Esophagus muscularis mucosa (tissue), 4 donors: ENCODE results near the gene RC3H2. TPM values are rescaled to one million over a fixed set of nuclear protein-coding genes. Genes with fewer than 3 reads are reported as not detected.
A peak's percentile ranks its signal among the peaks of the same experiment; 100 is the strongest.
"Not testable (repeated sequence)": the region's sequence is repeated elsewhere in the genome, so short reads cannot be mapped to it uniquely, and the experiment has no call there.

Experiments
- DNase-seq: peaks from one replicate; pipeline ENCODE4 v3.0.0-alpha.2; 2017; ENCODE audit errors: extremely low spot score
- H3K27ac ChIP-seq, 4 donors: fragments of 200-600 bp; sonication (generic); replicated peaks in 1 of 4; 1 replicate in 3 of 4; 2 replicates in 1 of 4; pipeline ENCODE4 v1.5.1; 2016 to 2019; ENCODE audit warnings: mild to moderate bottlenecking in 1 of 4
- H3K27me3 ChIP-seq, 4 donors: fragments of 200-600 bp; sonication (generic); one replicate each; pipeline versions ENCODE4 v1.5.1 to v1.6.0; 2016 to 2019
- H3K36me3 ChIP-seq, 4 donors: fragments of 200-600 bp; sonication (generic); one replicate each; pipeline ENCODE4 v1.5.1; 2016 to 2019
- H3K4me1 ChIP-seq, 4 donors: fragments of 200-600 bp; sonication (generic); one replicate each; pipeline ENCODE4 v1.5.1; 2016 to 2019
- H3K4me3 ChIP-seq, 4 donors: fragments of 200-600 bp; sonication (generic); 1 replicate in 2 of 4; 2 replicates in 2 of 4; pipeline ENCODE4 v1.5.1; 2016 to 2019; ENCODE audit warnings: mild to moderate bottlenecking in 4 of 4, moderate library complexity in 1 of 4
- H3K9me3 ChIP-seq, 4 donors: fragments of 200-600 bp; sonication (generic); 1 replicate in 3 of 4; 2 replicates in 1 of 4; pipeline ENCODE4 v1.5.1; 2016 to 2019
- EP300 ChIP-seq: sonication (generic); formaldehyde crosslinking; IDR thresholded peaks from one replicate; pipeline ENCODE4 v1.6.1; 2017; ENCODE audit warnings: antibody characterized with exemption
- POLR2A ChIP-seq: fragments of 450-650 bp; IDR thresholded peaks from one replicate; pipeline ENCODE4 v1.6.1; 2017; ENCODE audit warnings: antibody characterized with exemption, moderate library complexity, mild to moderate bottlenecking, low read depth
- POLR2AphosphoS5 ChIP-seq, 2 donors: sonication (generic); formaldehyde crosslinking; IDR thresholded peaks; one replicate each; pipeline ENCODE4 v1.6.1; 2017; ENCODE audit warnings: antibody characterized with exemption in 2 of 2
- WGBS: methylation state at CpG from one replicate; pipeline ENCODE4 v1.1.5; 2018; 5-methylcytosine and 5-hydroxymethylcytosine counted together
- intact Hi-C: fragments of 100-400 bp; cut with DNase I; formaldehyde crosslinking; loops from one replicate; pipeline ENCODE4 v1.15.1; 2023
- total RNA-seq, 4 donors: library from RNA; depleted of rRNA; stranded (reverse); fragments of >200 nt; gene quantifications; one replicate each; pipeline versions ENCODE4 v1.1.0 to v1.2.1, GENCODE V29; 2016
- TF ChIP-seq, protein P1 (sequence below), 3 experiments: fragments of 200-600 bp in 2 of 3; fragments of 450-650 bp in 1 of 3; sonication (generic) in 2 of 3; IDR thresholded peaks; one replicate each; pipeline ENCODE4 v1.5.1; 2017 to 2019; ENCODE audit warnings: antibody characterized with exemption in 3 of 3, mild to moderate bottlenecking in 2 of 3, moderate library complexity in 1 of 3

RC3H2 gene
- total RNA-seq, 4 donors from 2014 or later: 40.1 to 58.1 (median 57.8) TPM

DNA sequence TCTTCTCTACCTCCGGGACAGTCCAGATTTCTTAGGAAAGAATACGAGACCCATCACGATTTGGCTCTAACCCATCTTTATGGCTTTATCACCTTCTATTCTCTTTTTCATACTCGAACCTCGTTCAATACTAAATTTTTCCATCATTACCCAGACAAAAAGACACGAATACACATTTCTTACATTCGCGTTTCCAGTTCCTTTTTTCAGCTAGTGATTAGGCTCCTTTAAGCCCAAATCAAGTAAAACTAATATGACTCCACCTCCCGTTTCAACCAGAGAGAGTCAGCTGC lies 7.5 kb upstream of the RC3H2 start:
- Histone ChIP-seq H3K9me3 (no peaks in the 10 kb centered on the region), H3K27ac (peak overlapping the region; percentile 84 to 90 (median 86)), H3K4me3 (peak overlapping the region; percentile 78 to 85 (median 78)), H3K27me3 (no peaks in the 10 kb centered on the region), H3K36me3 (peaks cover 7 to 26% (median 15%) of the 10 kb centered on the region in 4 donors), H3K4me1 (peaks cover 13 to 21% (median 17%) of the 10 kb centered on the region in 4 donors)
- WGBS: 6% methylated on average over 9 of the region's 9 CpGs
- no peak for DNase-seq
- intact Hi-C loops: loop anchor here (5.0 kb wide), 1 partner anchor 80 kb away; no protein-coding TSS in a partner anchor
- TF ChIP-seq POLR2AphosphoS5 (IDR thresholded peaks at IDR 0.05) (no peak), POLR2A (no peak), EP300 (no peak)
- TF ChIP-seq, protein P1, sequence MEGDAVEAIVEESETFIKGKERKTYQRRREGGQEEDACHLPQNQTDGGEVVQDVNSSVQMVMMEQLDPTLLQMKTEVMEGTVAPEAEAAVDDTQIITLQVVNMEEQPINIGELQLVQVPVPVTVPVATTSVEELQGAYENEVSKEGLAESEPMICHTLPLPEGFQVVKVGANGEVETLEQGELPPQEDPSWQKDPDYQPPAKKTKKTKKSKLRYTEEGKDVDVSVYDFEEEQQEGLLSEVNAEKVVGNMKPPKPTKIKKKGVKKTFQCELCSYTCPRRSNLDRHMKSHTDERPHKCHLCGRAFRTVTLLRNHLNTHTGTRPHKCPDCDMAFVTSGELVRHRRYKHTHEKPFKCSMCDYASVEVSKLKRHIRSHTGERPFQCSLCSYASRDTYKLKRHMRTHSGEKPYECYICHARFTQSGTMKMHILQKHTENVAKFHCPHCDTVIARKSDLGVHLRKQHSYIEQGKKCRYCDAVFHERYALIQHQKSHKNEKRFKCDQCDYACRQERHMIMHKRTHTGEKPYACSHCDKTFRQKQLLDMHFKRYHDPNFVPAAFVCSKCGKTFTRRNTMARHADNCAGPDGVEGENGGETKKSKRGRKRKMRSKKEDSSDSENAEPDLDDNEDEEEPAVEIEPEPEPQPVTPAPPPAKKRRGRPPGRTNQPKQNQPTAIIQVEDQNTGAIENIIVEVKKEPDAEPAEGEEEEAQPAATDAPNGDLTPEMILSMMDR (IDR thresholded peaks at IDR 0.05): no peak

DNA sequence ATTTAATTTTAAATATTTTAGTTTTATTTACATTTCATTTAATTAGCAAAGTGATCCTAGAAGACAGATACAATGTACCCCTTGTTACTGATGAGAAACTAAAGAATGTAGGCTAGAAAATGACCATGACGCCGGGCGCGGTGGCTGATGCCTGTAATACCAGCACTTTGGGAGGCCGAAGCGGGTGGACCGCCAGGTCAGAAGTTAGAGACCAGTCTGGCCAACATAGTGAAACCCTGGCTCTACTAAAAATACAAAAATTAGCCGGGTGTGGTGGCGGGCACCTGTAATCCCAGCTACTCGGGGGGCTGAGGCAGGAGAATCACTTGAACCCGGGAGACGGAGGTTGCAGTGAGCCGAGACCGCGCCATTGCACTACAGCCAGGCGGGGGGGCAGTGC lies 963 bp upstream of the RC3H2 start:
- 97% methylated on average over 16 of the region's 16 CpGs for WGBS
- intact Hi-C loops, H3K9me3 ChIP-seq, H3K27me3 ChIP-seq, DNase-seq, H3K4me3 ChIP-seq: not testable (repeated sequence)
- H3K27ac ChIP-seq: peak overlapping the region in 2 of 4 donors; percentile 94 to 97
- H3K4me1 ChIP-seq: peaks cover 22 to 36% (median 34%) of the 10 kb centered on the region in 4 donors
- H3K36me3 ChIP-seq: peaks cover 7 to 18% (median 12%) of the 10 kb centered on the region in 4 donors

DNA sequence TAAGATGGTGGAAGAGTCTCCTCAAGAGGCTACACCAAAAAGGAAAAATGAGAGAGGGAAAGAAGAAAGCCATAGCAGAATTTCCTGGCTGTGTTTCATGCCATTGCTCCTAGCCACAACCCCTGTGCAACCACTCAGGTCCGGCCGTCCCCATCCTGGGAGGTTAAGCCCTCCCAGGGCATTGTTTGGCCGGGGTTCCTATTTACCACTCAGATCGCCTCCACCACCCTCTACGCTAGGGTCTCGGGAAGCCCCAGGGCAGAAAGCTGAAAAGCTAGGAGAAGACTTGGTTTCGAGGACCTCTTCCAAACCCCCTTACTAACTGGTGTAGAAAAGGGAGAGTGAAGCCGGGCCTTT lies 715 bp downstream of the RC3H2 start:
- DNase-seq: no peak
- H3K4me1 ChIP-seq: peaks cover 34 to 53% (median 50%) of the 10 kb centered on the region in 4 donors
- intact Hi-C loops: no loop called here
- H3K27me3 ChIP-seq: no peaks in the 10 kb centered on the region
- peak overlapping the region; percentile 84 to 97 (median 96) for H3K4me3 ChIP-seq
- peak overlapping the region; percentile 94 to 98 (median 97) for H3K27ac ChIP-seq
- WGBS: 0% methylated on average over 4 of the region's 8 CpGs
- H3K9me3 ChIP-seq: no peaks in the 10 kb centered on the region
- H3K36me3 ChIP-seq: peaks cover 0 to 3% (median 0%) of the 10 kb centered on the region in 4 donors
- TF ChIP-seq POLR2AphosphoS5 (IDR thresholded peaks at IDR 0.05): no peak
- no peak for TF ChIP-seq EP300
- TF ChIP-seq, protein P1 (IDR thresholded peaks at IDR 0.05): no peak
- no peak for TF ChIP-seq POLR2A

DNA sequence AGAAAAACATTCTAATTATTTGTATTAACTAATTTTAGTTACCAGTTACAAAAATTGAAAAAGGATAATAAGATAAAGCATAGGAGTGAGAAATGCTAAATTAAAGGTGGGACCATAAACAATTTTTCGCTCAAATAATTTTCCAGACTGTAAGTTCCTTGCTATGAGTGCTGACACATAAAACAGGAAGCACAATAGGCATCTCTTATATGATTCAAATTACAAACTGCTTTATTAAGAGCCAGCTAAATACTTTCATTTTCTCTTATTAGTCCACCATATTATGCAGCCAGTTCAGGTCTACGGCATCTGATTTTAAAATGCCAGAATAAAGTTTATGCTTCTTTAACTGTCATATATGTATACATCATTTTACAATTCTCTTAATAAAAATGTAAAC lies 4.4 kb downstream of the RC3H2 start:
- no peaks in the 10 kb centered on the region for H3K27me3 ChIP-seq
- intact Hi-C loops: no loop called here
- H3K36me3 ChIP-seq: peaks cover 0 to 8% (median 5%) of the 10 kb centered on the region in 4 donors
- WGBS: 47% methylated on average over 2 of the region's 2 CpGs
- peak overlapping the region in 3 of 4 donors; percentile 9 to 23 (median 10) for H3K4me3 ChIP-seq
- TF ChIP-seq EP300: no peak
- no peak for TF ChIP-seq POLR2A
- no peak for TF ChIP-seq POLR2AphosphoS5 (IDR thresholded peaks at IDR 0.05)
- TF ChIP-seq, protein P1 (IDR thresholded peaks at IDR 0.05): no peak
- DNase-seq: no peak
- peaks cover 35 to 75% (median 60%) of the 10 kb centered on the region in 4 donors for H3K4me1 ChIP-seq
- H3K9me3 ChIP-seq: no peaks in the 10 kb centered on the region
- H3K27ac ChIP-seq: peak overlapping the region; percentile 6 to 44 (median 21)

DNA sequence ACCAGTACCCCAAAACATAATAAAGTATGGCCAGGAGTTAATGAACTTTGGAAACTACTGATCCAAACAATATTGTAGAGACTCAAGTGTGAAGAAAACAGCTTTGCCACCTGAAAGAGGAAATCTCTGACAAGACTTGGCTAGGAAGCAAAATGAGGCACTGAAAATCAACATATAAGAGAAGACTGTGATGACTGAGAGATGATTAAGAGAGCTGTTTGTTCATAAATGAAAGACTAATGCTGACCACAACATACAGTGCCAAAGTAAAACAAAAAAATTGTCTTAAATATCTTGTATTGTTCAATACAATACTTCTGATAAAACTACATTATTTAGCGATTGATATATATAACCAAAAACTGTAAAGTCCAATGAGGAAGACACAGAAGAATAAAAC lies 7.2 kb downstream of the RC3H2 start:
- intact Hi-C loops: no loop called here
- H3K36me3 ChIP-seq: peaks cover 5 to 34% (median 25%) of the 10 kb centered on the region in 4 donors
- WGBS: 93% methylated on average over 1 of the region's 1 CpG

More for the DNA sequence above, 7.2 kb downstream of the RC3H2 start:
- no peaks in the 10 kb centered on the region for H3K9me3 ChIP-seq
- peaks cover 21 to 58% (median 44%) of the 10 kb centered on the region in 4 donors for H3K4me1 ChIP-seq
- no peak overlapping the region for H3K27ac ChIP-seq
- no peak for DNase-seq
- TF ChIP-seq POLR2AphosphoS5 (IDR thresholded peaks at IDR 0.05): no peak
- no peak for TF ChIP-seq EP300
- TF ChIP-seq, protein P1 (IDR thresholded peaks at IDR 0.05): no peak
- no peak for TF ChIP-seq POLR2A
- H3K27me3 ChIP-seq: no peaks in the 10 kb centered on the region
- no peak overlapping the region for H3K4me3 ChIP-seq
